ENCODE data around the gene COL18A1. TPM values are rescaled to one million over a fixed set of nuclear protein-coding genes. Genes with fewer than 3 reads are reported as not detected.
"Not testable (repeated sequence)": the region's sequence is repeated elsewhere in the genome, so short reads cannot be mapped to it uniquely, and the experiment has no call there.

The COL18A1 gene
- total and polyA plus RNA-seq, 7 donors: 4.4 to 197 (median 39.7) TPM

- peak; percentile 43 for DNase-seq
- Histone ChIP-seq H3K36me3 (no peaks in the 10 kb centered on the region), H3K9me3 (no peaks in the 10 kb centered on the region), H3K4me1 (peaks cover 0 to 19% (median 13%) of the 10 kb centered on the region in 4 donors), H3K27ac (no peak overlapping the region), H3K4me3 (no peak overlapping the region), H3K27me3 (no peaks in the 10 kb centered on the region)
- WGBS, 2 donors: 78 to 86% methylated on average over 30 of the region's 30 CpGs
- intact Hi-C loops (cut with DNase I): no loop called here
- TF ChIP-seq POLR2AphosphoS5 (IDR thresholded peaks at IDR 0.05) (no peak), CTCF (IDR thresholded peaks at IDR 0.05) (no peak), POLR2A (IDR thresholded peaks at IDR 0.05) (no peak), EP300 (IDR thresholded peaks at IDR 0.05) (no peak)
These were observed 155.4 kb downstream of the COL18A1 start for GRCh38 chr21:45560106-45561021.

- intact Hi-C loops (cut with DNase I); H3K27me3 ChIP-seq; H3K27ac ChIP-seq; H3K4me3 ChIP-seq; H3K9me3 ChIP-seq; H3K36me3 ChIP-seq: not testable (repeated sequence)
- peak; percentile 59 for DNase-seq
- WGBS, 2 donors: 84 to 90% methylated on average over 8 of the region's 8 CpGs
- peaks cover 0 to 13% (median 7%) of the 10 kb centered on the region in 4 donors for H3K4me1 ChIP-seq
These were observed 156.3 kb downstream of the COL18A1 start for GRCh38 chr21:45561241-45561640.

- TF ChIP-seq POLR2AphosphoS5 (IDR thresholded peaks at IDR 0.05): peak in 1 of 4 donors; percentile 15
- TF ChIP-seq CTCF (IDR thresholded peaks at IDR 0.05): no peak
- no peak overlapping the region for H3K4me3 ChIP-seq
- DNase-seq: peak; percentile 61
These were observed 157.4 kb downstream of the COL18A1 start for GRCh38 chr21:45562402-45562801.

GRCh38 chr21:45562965-45563364 is 158.0 kb downstream of the COL18A1 start:
- intact Hi-C loops (cut with DNase I): no loop called here
- DNase-seq: no peak
- 55 to 67% methylated on average over 6 of the region's 6 CpGs for WGBS, 2 donors
- no peaks in the 10 kb centered on the region for H3K36me3 ChIP-seq
- H3K9me3 ChIP-seq: no peaks in the 10 kb centered on the region
- TF ChIP-seq POLR2A (IDR thresholded peaks at IDR 0.05) (no peak), CTCF (IDR thresholded peaks at IDR 0.05) (no peak), EP300 (IDR thresholded peaks at IDR 0.05) (no peak), POLR2AphosphoS5 (IDR thresholded peaks at IDR 0.05) (no peak)
- H3K27ac ChIP-seq: peak overlapping the region in 2 of 4 donors; percentile 3 to 66
- H3K4me1 ChIP-seq: peaks cover 0 to 14% (median 8%) of the 10 kb centered on the region in 4 donors
- no peaks in the 10 kb centered on the region for H3K27me3 ChIP-seq
- no peak overlapping the region for H3K4me3 ChIP-seq

More at GRCh38 chr21:45562402-45562801, 157.4 kb downstream of the COL18A1 start:
- 52 to 60% methylated on average over 10 of the region's 10 CpGs for WGBS, 2 donors
- intact Hi-C loops (cut with DNase I): no loop called here
- no peaks in the 10 kb centered on the region for H3K36me3 ChIP-seq
- H3K9me3 ChIP-seq: no peaks in the 10 kb centered on the region
- no peaks in the 10 kb centered on the region for H3K27me3 ChIP-seq
- H3K4me1 ChIP-seq: peaks cover 0 to 10% (median 4%) of the 10 kb centered on the region in 4 donors
- peak overlapping the region in 2 of 4 donors; percentile 3 to 66 for H3K27ac ChIP-seq

Small RNA genes within 50 kb of the gene (small RNA-seq; reads per million reads assigned to genes)
- gene MIR6815: 0 to 0.30 (median 0) reads per million in 3 donors
- 0 reads per million in 3 donors for gene MTCO1P3

Other genes with a start within 250 kb of the COL18A1 start
- gene POFUT2, start 117.3 kb upstream of the COL18A1 start, total RNA-seq: 10 to 100 TPM; 13.0 to 31.3 (median 20.9) TPM
- 10 to 100 TPM in 1 of 3 donors, 1 to 10 TPM in 2; 2.5 to 21.6 (median 3.0) TPM for gene POFUT2, start 117.3 kb upstream of the COL18A1 start, polyA plus RNA-seq
- gene SLC19A1, start 137.3 kb downstream of the COL18A1 start, total RNA-seq: 1 to 10 TPM; 2.1 to 6.4 (median 2.5) TPM
- gene SLC19A1, start 137.3 kb downstream of the COL18A1 start, polyA plus RNA-seq: 10 to 100 TPM in 1 of 3 donors, 1 to 10 TPM in 2; 1.8 to 10.7 (median 3.2) TPM
- 10 to 100 TPM in 1 of 4 donors, 1 to 10 TPM in 3; 5.5 to 21.3 (median 8.4) TPM for gene PCBP3, start 238.6 kb downstream of the COL18A1 start, total RNA-seq
- 1 to 10 TPM; 1.2 to 9.6 (median 2.4) TPM for gene PCBP3, start 238.6 kb downstream of the COL18A1 start, polyA plus RNA-seq

Data from sigmoid colon (tissue), 7 donors.